ENCODE results near the gene RGSL1. TPM values are rescaled to one million over a fixed set of nuclear protein-coding genes. Genes with fewer than 3 reads are reported as not detected.

The RGSL1 gene
- total RNA-seq, 1 donor from 2014 or later = not detected

DNA sequence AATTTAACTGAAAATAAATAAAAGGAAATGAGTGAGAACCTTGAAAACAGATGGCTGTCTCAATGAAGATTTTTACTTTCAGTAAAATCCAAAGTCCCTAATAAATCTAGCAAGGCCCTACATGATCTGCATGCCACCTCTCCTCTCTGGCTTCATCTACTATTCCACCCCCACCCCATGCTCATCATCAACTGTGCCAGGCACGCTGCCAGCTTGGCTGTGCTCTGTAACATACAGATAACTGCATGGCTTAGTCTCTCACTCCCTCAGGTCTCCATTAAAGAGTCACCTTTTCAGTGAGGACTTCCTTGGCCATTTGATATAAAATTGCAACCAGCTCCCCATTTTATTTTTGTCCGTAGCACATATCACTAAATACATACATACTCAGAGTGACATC is 26.7 kb downstream of the RGSL1 start:
- Mint-ChIP-seq H3K27me3 (ENCODE audit: unreplicated experiment) (no peaks in the 10 kb centered on the region), H3K4me3 (ENCODE audit: unreplicated experiment) (no peak overlapping the region), H3K27ac (ENCODE audit: unreplicated experiment) (no peak overlapping the region), H3K9me3 (ENCODE audit: unreplicated experiment) (peaks cover 8% of the 10 kb centered on the region), H3K36me3 (ENCODE audit: low read depth, unreplicated experiment) (no peaks in the 10 kb centered on the region), H3K4me1 (ENCODE audit: unreplicated experiment) (no peaks in the 10 kb centered on the region)
- no peak for TF ChIP-seq CTCF (IDR thresholded peaks at IDR 0.05; ENCODE audit: unreplicated experiment)
- DNase-seq (ENCODE audit: low spot score) = no peak

DNA sequence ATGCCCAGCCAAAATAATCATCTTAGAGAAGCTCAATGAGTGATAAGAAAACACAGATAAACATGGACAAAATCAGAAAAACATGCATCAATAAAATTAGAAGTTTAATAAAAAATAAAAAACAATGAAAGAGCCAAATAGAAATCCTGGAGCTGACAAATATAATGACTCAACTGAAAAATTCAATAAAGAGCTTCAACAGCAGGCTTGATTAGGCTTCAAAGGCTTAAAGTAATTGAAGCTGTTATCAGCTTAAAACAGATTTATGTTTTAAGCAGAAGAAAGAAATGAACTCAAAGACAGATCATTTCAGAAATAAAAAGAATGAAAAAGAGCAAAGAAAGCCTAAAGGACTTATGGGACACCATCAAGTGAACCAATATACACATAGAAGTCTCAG is 28.3 kb downstream of the RGSL1 start:
- no peak for DNase-seq (ENCODE audit: low spot score)
- Mint-ChIP-seq H3K27ac (ENCODE audit: unreplicated experiment) (no peak overlapping the region), H3K4me1 (ENCODE audit: unreplicated experiment) (no peaks in the 10 kb centered on the region), H3K9me3 (ENCODE audit: unreplicated experiment) (peaks cover 8% of the 10 kb centered on the region), H3K27me3 (ENCODE audit: unreplicated experiment) (no peaks in the 10 kb centered on the region), H3K4me3 (ENCODE audit: unreplicated experiment) (no peak overlapping the region), H3K36me3 (ENCODE audit: low read depth, unreplicated experiment) (no peaks in the 10 kb centered on the region)
- no peak for TF ChIP-seq CTCF (IDR thresholded peaks at IDR 0.05; ENCODE audit: unreplicated experiment)

- no peak for TF ChIP-seq CTCF (IDR thresholded peaks at IDR 0.05; ENCODE audit: unreplicated experiment)
- Mint-ChIP-seq H3K4me3 (ENCODE audit: unreplicated experiment) (no peak overlapping the region), H3K36me3 (ENCODE audit: low read depth, unreplicated experiment) (no peaks in the 10 kb centered on the region), H3K9me3 (ENCODE audit: unreplicated experiment) (no peaks in the 10 kb centered on the region), H3K27ac (ENCODE audit: unreplicated experiment) (no peak overlapping the region), H3K4me1 (ENCODE audit: unreplicated experiment) (no peaks in the 10 kb centered on the region), H3K27me3 (ENCODE audit: unreplicated experiment) (no peaks in the 10 kb centered on the region)
- no peak for DNase-seq (ENCODE audit: low spot score)
These were observed 34.1 kb downstream of the RGSL1 start for GRCh38 chr1:182484067-182484466.

- Mint-ChIP-seq H3K27me3 (ENCODE audit: unreplicated experiment) (no peaks in the 10 kb centered on the region), H3K27ac (ENCODE audit: unreplicated experiment) (no peak overlapping the region), H3K36me3 (ENCODE audit: low read depth, unreplicated experiment) (no peaks in the 10 kb centered on the region), H3K4me1 (ENCODE audit: unreplicated experiment) (no peaks in the 10 kb centered on the region), H3K4me3 (ENCODE audit: unreplicated experiment) (no peak overlapping the region), H3K9me3 (ENCODE audit: unreplicated experiment) (no peaks in the 10 kb centered on the region)
- TF ChIP-seq CTCF (IDR thresholded peaks at IDR 0.05; ENCODE audit: unreplicated experiment) = peak; percentile 49
- peak; percentile 23 for DNase-seq (ENCODE audit: low spot score)
These were observed 34.7 kb downstream of the RGSL1 start for GRCh38 chr1:182484531-182485257.

DNA sequence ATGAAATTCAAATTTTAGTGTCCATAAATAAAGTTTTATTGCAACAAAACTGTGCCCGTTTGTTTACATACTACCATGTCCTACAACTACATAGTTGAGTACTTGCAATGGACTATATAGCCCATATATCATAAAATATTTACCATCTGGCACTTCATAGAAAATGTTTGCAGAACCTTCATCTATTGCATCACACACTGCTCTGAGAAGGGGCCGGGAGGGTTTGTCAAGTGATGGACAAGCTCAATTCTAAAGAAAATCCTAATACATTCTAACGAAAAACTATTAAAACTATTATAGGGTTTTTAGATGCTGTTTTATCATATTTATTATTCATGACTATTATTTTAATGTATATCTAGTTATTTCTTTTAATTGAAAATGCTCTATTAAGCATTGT is 35.9 kb downstream of the RGSL1 start:
- H3K4me1 Mint-ChIP-seq (ENCODE audit: unreplicated experiment) = no peaks in the 10 kb centered on the region
- no peak for TF ChIP-seq CTCF (IDR thresholded peaks at IDR 0.05; ENCODE audit: unreplicated experiment)
- H3K36me3 Mint-ChIP-seq (ENCODE audit: low read depth, unreplicated experiment) = no peaks in the 10 kb centered on the region
- H3K27me3 Mint-ChIP-seq (ENCODE audit: unreplicated experiment) = no peaks in the 10 kb centered on the region
- no peak overlapping the region for H3K4me3 Mint-ChIP-seq (ENCODE audit: unreplicated experiment)
- H3K27ac Mint-ChIP-seq (ENCODE audit: unreplicated experiment) = no peak overlapping the region
- H3K9me3 Mint-ChIP-seq (ENCODE audit: unreplicated experiment) = no peaks in the 10 kb centered on the region
- no peak for DNase-seq (ENCODE audit: low spot score)

Measured in endothelial cell (in vitro differentiated cells).